GM06990 (cell line): Measurements from ENCODE around the gene AP1B1.

ENCODE experiments used
- DNase-seq: peaks from one replicate; pipeline ENCODE4 v3.0.0-alpha.2; 2011; ENCODE audit not compliant: insufficient read length; ENCODE audit errors: extremely low read depth
- H3K27me3 ChIP-seq: replicated peaks from 2 replicates; pipeline ENCODE4 v1.6.0; 2011; ENCODE audit warnings: low read length; ENCODE audit not compliant: control insufficient read depth, insufficient read depth
- H3K36me3 ChIP-seq: 2 replicates; pipeline ENCODE4 v1.5.1; 2011; ENCODE audit warnings: low read length; ENCODE audit not compliant: control insufficient read depth, insufficient read depth
- H3K4me3 ChIP-seq: replicated peaks from 2 replicates; pipeline ENCODE4 v1.5.1; 2011; ENCODE audit warnings: low read depth, mild to moderate bottlenecking, control low read depth, low read length
- TF ChIP-seq, protein P1 (sequence below): IDR thresholded peaks from 2 replicates; pipeline ENCODE4 v1.5.1; 2011; ENCODE audit warnings: low read length, control low read depth, mild to moderate bottlenecking, inconsistent platforms; ENCODE audit not compliant: insufficient read depth, poor library complexity, severe bottlenecking

Gene AP1B1

GRCh38 chr22:29331658-29332300, 56.6 kb downstream of the AP1B1 start:
- H3K27me3 ChIP-seq, result no peaks in the 10 kb centered on the region
- peaks cover 63% of the 10 kb centered on the region for H3K36me3 ChIP-seq
- no peak overlapping the region for H3K4me3 ChIP-seq
- DNase-seq, result no peak
- TF ChIP-seq, protein P1, sequence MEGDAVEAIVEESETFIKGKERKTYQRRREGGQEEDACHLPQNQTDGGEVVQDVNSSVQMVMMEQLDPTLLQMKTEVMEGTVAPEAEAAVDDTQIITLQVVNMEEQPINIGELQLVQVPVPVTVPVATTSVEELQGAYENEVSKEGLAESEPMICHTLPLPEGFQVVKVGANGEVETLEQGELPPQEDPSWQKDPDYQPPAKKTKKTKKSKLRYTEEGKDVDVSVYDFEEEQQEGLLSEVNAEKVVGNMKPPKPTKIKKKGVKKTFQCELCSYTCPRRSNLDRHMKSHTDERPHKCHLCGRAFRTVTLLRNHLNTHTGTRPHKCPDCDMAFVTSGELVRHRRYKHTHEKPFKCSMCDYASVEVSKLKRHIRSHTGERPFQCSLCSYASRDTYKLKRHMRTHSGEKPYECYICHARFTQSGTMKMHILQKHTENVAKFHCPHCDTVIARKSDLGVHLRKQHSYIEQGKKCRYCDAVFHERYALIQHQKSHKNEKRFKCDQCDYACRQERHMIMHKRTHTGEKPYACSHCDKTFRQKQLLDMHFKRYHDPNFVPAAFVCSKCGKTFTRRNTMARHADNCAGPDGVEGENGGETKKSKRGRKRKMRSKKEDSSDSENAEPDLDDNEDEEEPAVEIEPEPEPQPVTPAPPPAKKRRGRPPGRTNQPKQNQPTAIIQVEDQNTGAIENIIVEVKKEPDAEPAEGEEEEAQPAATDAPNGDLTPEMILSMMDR, result no peak

DNA sequence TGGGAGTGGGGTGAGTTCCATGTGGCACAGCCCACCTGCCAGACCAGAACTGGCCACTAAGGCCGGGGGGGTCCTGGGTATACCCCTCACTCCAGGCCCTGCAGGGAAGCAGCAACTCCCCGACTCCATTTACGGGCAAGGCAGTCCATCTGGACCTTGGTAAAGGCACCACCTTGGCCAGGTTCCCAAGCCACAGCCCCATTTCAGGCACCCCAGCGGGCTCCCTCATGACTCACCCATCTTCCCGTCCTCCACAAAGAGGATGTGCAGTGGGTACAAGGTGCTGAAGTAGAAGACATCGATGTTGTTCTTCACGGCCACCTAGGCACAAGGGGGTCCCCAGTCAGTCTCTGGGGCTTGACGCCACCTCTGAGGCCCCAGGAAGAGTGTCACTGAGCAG, 57.2 kb downstream of the AP1B1 start:
- no peaks in the 10 kb centered on the region for H3K27me3 ChIP-seq
- TF ChIP-seq, protein P1, result no peak
- DNase-seq, result no peak
- H3K36me3 ChIP-seq, result peaks cover 67% of the 10 kb centered on the region
- no peak overlapping the region for H3K4me3 ChIP-seq

DNA sequence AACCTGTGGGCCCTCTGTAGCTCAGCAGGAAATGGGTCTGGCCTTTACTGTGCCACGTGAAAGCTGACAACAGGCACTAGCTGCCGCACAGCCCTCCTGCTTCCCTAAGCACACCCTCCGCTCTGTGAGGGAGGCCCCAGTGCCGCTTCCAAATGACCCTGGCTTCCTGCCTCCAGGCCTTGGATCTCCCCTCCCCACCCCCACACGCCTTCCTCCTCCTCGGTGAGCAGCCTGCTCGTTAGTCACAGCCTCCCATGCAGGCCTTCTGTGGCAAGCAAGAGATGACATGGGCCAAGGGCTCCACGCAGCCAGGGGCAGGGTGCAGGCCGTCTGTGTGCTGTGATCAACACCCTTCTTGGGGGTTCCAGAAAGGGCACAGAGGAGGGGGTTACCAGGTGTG, 57.6 kb downstream of the AP1B1 start:
- Histone ChIP-seq H3K36me3 (peaks cover 67% of the 10 kb centered on the region), H3K4me3 (no peak overlapping the region), H3K27me3 (no peaks in the 10 kb centered on the region)
- TF ChIP-seq, protein P1, result no peak
- no peak for DNase-seq

DNA sequence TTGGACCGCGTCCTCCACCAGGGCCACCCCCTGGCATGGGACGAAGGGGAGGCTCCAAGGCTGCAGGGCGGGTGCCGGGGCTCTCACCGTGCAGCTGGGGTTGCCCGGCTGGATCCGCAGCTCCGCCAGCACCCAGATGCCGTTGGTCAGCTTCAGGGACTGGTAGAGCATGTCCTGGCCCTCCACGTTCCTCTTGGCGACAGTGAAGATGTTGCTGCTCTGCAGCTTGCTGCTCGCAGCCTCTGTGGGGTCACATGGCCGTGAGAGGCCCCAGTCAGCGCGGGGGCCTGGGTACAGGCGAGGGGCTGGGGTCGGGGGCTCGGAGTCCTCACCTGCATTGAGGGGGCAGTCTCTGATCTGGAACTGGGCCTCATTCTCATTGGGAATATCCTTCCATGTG, 58.1 kb downstream of the AP1B1 start:
- H3K4me3 ChIP-seq, result no peak overlapping the region
- TF ChIP-seq, protein P1, result no peak
- H3K27me3 ChIP-seq, result no peaks in the 10 kb centered on the region
- no peak for DNase-seq
- H3K36me3 ChIP-seq, result peaks cover 66% of the 10 kb centered on the region

- Histone ChIP-seq H3K27me3 (no peaks in the 10 kb centered on the region), H3K36me3 (peaks cover 61% of the 10 kb centered on the region), H3K4me3 (no peak overlapping the region)
- no peak for DNase-seq
- TF ChIP-seq, protein P1, result no peak
Measured at GRCh38 chr22:29329581-29329980, 58.8 kb downstream of the AP1B1 start.
